Smooth muscle cell (in vitro differentiated cells): ENCODE measurements around the gene ST3GAL3. TPM values are rescaled to one million over a fixed set of nuclear protein-coding genes. Genes with fewer than 3 reads are reported as not detected.
A peak's percentile ranks its signal among the peaks of the same experiment; 100 is the strongest.

ENCODE experiments used
- DNase-seq: peaks from one replicate; lab custom pipeline; 2025; ENCODE audit not compliant: unreplicated experiment; lab: John Stamatoyannopoulos, UW
- H2AFZ ChIP-seq: fragments of 200-600 bp; sonication (generic); 2 replicates; pipeline ENCODE4 v1.6.0; 2016; ENCODE audit warnings: antibody characterized with exemption, low read depth, mild to moderate bottlenecking
- H3F3A ChIP-seq: fragments of 200-600 bp; sonication (generic); 2 replicates; pipeline ENCODE4 v1.6.0; 2017; ENCODE audit warnings: antibody characterized with exemption, low read depth
- H3K27ac ChIP-seq: fragments of 200-600 bp; sonication (generic); 2 replicates; pipeline ENCODE4 v1.5.1; 2016; ENCODE audit warnings: low read depth, mild to moderate bottlenecking
- H3K27me3 ChIP-seq: fragments of 200-600 bp; sonication (generic); 2 replicates; pipeline ENCODE4 v1.6.1; 2016; ENCODE audit warnings: low read depth, mild to moderate bottlenecking
- H3K36me3 ChIP-seq: fragments of 200-600 bp; sonication (generic); 2 replicates; pipeline ENCODE4 v1.5.1; 2016; ENCODE audit warnings: low read depth
- H3K4me1 ChIP-seq: fragments of 200-600 bp; sonication (generic); 2 replicates; pipeline ENCODE4 v1.5.1; 2016; ENCODE audit warnings: low read depth
- H3K4me2 ChIP-seq: fragments of 200-600 bp; sonication (generic); 2 replicates; pipeline ENCODE4 v1.6.0; 2016; ENCODE audit warnings: mild to moderate bottlenecking
- H3K4me3 ChIP-seq: fragments of 200-600 bp; sonication (generic); 2 replicates; pipeline ENCODE4 v1.5.1; 2016; ENCODE audit warnings: mild to moderate bottlenecking
- H3K79me2 ChIP-seq: fragments of 200-600 bp; sonication (generic); 2 replicates; pipeline ENCODE4 v1.6.0; 2016; ENCODE audit warnings: low read depth, mild to moderate bottlenecking
- H3K9ac ChIP-seq: fragments of 200-600 bp; sonication (generic); 2 replicates; pipeline ENCODE4 v1.6.0; 2016; ENCODE audit warnings: low read depth
- H3K9me3 ChIP-seq: fragments of 200-600 bp; sonication (generic); replicated peaks from 2 replicates; pipeline ENCODE4 v1.5.1; 2016; ENCODE audit warnings: low read depth
- H4K20me1 ChIP-seq: fragments of 200-600 bp; sonication (generic); 2 replicates; pipeline ENCODE4 v1.6.0; 2016; ENCODE audit warnings: low read depth
- WGBS: methylation state at CpG from one replicate; pipeline ENCODE4 v1.1.7; 2016; ENCODE audit warnings: low lambda C conversion rate; 5-methylcytosine and 5-hydroxymethylcytosine counted together
- microRNA-seq: library from miRNA; unstranded; fragments of <30 nt; microRNA quantifications from one replicate; pipeline ENCODE4, GENCODE V29; 2016; ENCODE audit warnings: borderline number of aligned reads
- polyA plus RNA-seq: library from polyadenylated mRNA; unstranded; fragments of >200 nt; fragmentation: Nextera tagmentation; extraction: Ambion mirVana; gene quantifications from 2 replicates; pipeline ENCODE4 v1.2.1, GENCODE V29; 2016
- small RNA-seq: library from RNA; depleted of rRNA; stranded (forward); fragments of <200 nt; gene quantifications from one replicate; pipeline ENCODE3, GENCODE V24; 2014
- total RNA-seq: library from RNA; depleted of rRNA; stranded (reverse); fragments of >200 nt; gene quantifications from 2 replicates; pipeline ENCODE4 v1.2.3, GENCODE V29; 2014
- TF ChIP-seq, protein P1 (sequence below): fragments of 200-600 bp; sonication (generic); IDR thresholded peaks from 2 replicates; pipeline ENCODE4 v1.5.1; 2017; ENCODE audit warnings: borderline replicate concordance, mild to moderate bottlenecking, antibody characterized with exemption; ENCODE audit not compliant: insufficient read depth, poor library complexity, severe bottlenecking

The ST3GAL3 gene
- total and polyA plus RNA-seq, 2 experiments from 2014 or later, result 16.0 to 16.6 TPM

DNA sequence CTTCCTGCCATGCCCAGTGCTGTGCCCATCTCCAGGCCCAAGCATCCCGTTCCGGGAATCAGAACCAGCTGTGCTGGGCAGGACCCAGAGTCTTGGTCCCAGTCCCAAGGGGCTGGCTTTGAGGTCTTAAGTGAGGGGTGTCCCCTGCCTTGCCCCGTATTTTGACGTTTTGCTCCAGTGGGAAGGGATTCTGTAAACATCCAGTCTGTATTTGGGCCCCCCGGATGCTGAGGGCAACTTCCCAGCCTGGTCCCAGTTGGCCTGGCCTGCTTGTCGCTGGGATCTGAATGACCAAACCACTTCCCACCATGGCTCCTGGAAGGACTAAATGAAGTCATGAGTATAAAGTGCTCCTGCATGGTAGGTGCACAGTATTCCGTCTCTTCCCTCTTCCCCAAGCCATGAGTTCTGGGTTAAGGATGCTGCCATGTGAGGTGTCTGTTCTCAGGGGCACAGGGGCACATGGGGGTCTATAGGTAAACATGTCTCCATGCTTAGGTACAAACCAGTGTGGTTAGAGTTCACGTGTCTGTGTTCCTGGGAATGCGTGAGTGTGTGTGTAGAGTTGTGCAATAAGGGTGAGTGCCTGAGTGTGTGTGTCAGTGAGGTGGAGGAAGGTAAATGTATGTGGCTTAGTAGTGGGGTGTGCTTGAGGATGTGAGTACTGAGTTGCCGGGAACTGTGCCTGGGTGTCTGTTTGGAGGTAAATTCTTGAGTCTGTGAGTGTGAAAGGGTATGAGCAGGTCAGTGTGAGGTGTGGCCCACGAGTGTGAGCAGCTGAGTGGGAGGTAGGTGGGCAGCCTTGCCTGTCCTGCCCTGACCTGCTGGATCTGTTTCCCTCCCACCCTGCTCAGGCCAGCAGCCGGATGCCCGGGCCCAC is 273.2 kb downstream of the ST3GAL3 start:
- Histone ChIP-seq H3K27me3 (no peaks in the 10 kb centered on the region), H3F3A (peaks cover 14% of the 10 kb centered on the region), H3K79me2 (peaks cover 24% of the 10 kb centered on the region), H3K27ac (peak overlapping the region; percentile 25), H3K4me3 (peak overlapping the region; percentile 75), H3K9ac (peak overlapping the region; percentile 76), H3K4me2 (peak overlapping the region; percentile 98), H3K9me3 (no peaks in the 10 kb centered on the region), H3K36me3 (no peaks in the 10 kb centered on the region), H4K20me1 (peaks cover 73% of the 10 kb centered on the region), H2AFZ (no peak overlapping the region), H3K4me1 (peaks cover 12% of the 10 kb centered on the region)
- WGBS, result 78% methylated on average over 13 of the region's 13 CpGs
- TF ChIP-seq, protein P1, sequence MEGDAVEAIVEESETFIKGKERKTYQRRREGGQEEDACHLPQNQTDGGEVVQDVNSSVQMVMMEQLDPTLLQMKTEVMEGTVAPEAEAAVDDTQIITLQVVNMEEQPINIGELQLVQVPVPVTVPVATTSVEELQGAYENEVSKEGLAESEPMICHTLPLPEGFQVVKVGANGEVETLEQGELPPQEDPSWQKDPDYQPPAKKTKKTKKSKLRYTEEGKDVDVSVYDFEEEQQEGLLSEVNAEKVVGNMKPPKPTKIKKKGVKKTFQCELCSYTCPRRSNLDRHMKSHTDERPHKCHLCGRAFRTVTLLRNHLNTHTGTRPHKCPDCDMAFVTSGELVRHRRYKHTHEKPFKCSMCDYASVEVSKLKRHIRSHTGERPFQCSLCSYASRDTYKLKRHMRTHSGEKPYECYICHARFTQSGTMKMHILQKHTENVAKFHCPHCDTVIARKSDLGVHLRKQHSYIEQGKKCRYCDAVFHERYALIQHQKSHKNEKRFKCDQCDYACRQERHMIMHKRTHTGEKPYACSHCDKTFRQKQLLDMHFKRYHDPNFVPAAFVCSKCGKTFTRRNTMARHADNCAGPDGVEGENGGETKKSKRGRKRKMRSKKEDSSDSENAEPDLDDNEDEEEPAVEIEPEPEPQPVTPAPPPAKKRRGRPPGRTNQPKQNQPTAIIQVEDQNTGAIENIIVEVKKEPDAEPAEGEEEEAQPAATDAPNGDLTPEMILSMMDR, result no peak
- DNase-seq, result no peak

Small RNAs within 50 kb of the gene (microRNA-seq; reads per million reads assigned to microRNA genes)
- not detected for gene MIR6079

Small RNAs within 50 kb of the gene (small RNA-seq; reads per million reads assigned to genes)
- not detected for gene AL451062.2
- gene RF00026, result not detected

Other genes starting within 250 kb of the ST3GAL3 start
- 51.5 and 71.0 TPM in 2 replicates for gene PTPRF, start 176.7 kb upstream of the ST3GAL3 start, total RNA-seq
- gene PTPRF, start 176.7 kb upstream of the ST3GAL3 start, polyA plus RNA-seq, result 39.9 and 69.9 TPM in 2 replicates
- gene KDM4A, start 57.4 kb upstream of the ST3GAL3 start, total RNA-seq, result 19.3 and 24.5 TPM in 2 replicates
- gene KDM4A, start 57.4 kb upstream of the ST3GAL3 start, polyA plus RNA-seq, result 17.8 and 20.6 TPM in 2 replicates
- 0.36 TPM in 1 of 2 replicates, not detected in the other for gene ARTN, start 226.3 kb downstream of the ST3GAL3 start, total RNA-seq
- gene ARTN, start 226.3 kb downstream of the ST3GAL3 start, polyA plus RNA-seq, result 0.27 and 0.34 TPM in 2 replicates
- 10.4 and 11.2 TPM in 2 replicates for gene IPO13, start 239.4 kb downstream of the ST3GAL3 start, total RNA-seq
- 19.3 and 21.2 TPM in 2 replicates for gene IPO13, start 239.4 kb downstream of the ST3GAL3 start, polyA plus RNA-seq